Transverse colon (tissue), 3 donors: ENCODE results near the gene GID4.

Experiments
- CTCF ChIP-seq, 5 experiments: fragments of 200-600 bp in 3 of 5; fragments of 450-650 bp in 2 of 5; sonication (generic) in 3 of 5; IDR thresholded peaks; 1 replicate in 2 of 5; 2 replicates in 3 of 5; pipeline ENCODE4 v1.5.1; 2016 to 2017; ENCODE audit warnings: antibody characterized with exemption in 5 of 5, inconsistent platforms in 3 of 5, mild to moderate bottlenecking in 2 of 5, moderate library complexity in 1 of 5
- POLR2A ChIP-seq: fragments of 450-650 bp; IDR thresholded peaks from one replicate; pipeline ENCODE4 v1.6.1; 2016; ENCODE audit warnings: antibody characterized with exemption, mild to moderate bottlenecking, moderate library complexity

- TF ChIP-seq CTCF (IDR thresholded peaks at IDR 0.05) (no peak), POLR2A (no peak)
Measured at GRCh38 chr17:18117533-18117932, 78.3 kb downstream of the GID4 start.
